Body of pancreas (tissue), 4 donors: ENCODE results near the gene RAB43. TPM values are rescaled to one million over a fixed set of nuclear protein-coding genes. Genes with fewer than 3 reads are reported as not detected.

ENCODE experiments used
- ATAC-seq: fragments of 150-250 bp; one replicate; pipeline ENCODE4 v1.9.1; 2016
- DNase-seq, 4 donors: peaks; one replicate each; pipeline ENCODE4 v3.0.0-alpha.2; 2019
- H3K27ac ChIP-seq, 4 donors: fragments of 200-600 bp; sonication (generic); 1 replicate in 3 of 4; 2 replicates in 1 of 4; pipeline versions ENCODE4 v1.5.1 to v1.6.1; 2016 to 2019; ENCODE audit warnings: mild to moderate bottlenecking in 1 of 4, mixed read lengths in 1 of 4, moderate library complexity in 1 of 4
- H3K27me3 ChIP-seq, 2 donors: fragments of 200-600 bp; sonication (generic); one replicate each; pipeline ENCODE4 v1.6.0; 2016; ENCODE audit warnings: mild to moderate bottlenecking in 1 of 2
- H3K36me3 ChIP-seq, 2 donors: fragments of 200-600 bp; sonication (generic); replicated peaks in 1 of 2; 2 replicates each; pipeline ENCODE4 v1.5.1; 2016; ENCODE audit warnings: low read depth in 2 of 2; ENCODE audit not compliant: insufficient read depth in 1 of 2
- H3K4me1 ChIP-seq: fragments of 200-600 bp; sonication (generic); one replicate; pipeline ENCODE4 v1.6.0; 2016
- H3K4me3 ChIP-seq, 2 donors: fragments of 200-600 bp; sonication (generic); 1 replicate in 1 of 2; 2 replicates in 1 of 2; pipeline ENCODE4 v1.5.1; 2016 to 2019
- H3K9me3 ChIP-seq, 3 donors: fragments of 200-600 bp; sonication (generic); 1 replicate in 2 of 3; 2 replicates in 1 of 3; pipeline ENCODE4 v1.5.1; 2016
- CTCF ChIP-seq, 7 experiments: fragments of 450-650 bp in 4 of 7; fragments of 200-600 bp in 3 of 7; sonication (generic) in 3 of 7; IDR thresholded peaks; one replicate each; pipeline ENCODE4 v1.5.1; 2016 to 2019; ENCODE audit warnings: antibody characterized with exemption in 7 of 7
- POLR2A ChIP-seq, 3 donors: fragments of 450-650 bp; IDR thresholded peaks; one replicate each; pipeline ENCODE4 v1.6.1; 2016; ENCODE audit warnings: antibody characterized with exemption in 3 of 3, mild to moderate bottlenecking in 2 of 3
- WGBS, 2 donors: methylation state at CpG; one replicate each; pipeline ENCODE4 v1.1.5; 2017; 5-methylcytosine and 5-hydroxymethylcytosine counted together
- intact Hi-C: fragments of 100-400 bp; cut with DNase I; formaldehyde crosslinking; loops from one replicate; pipeline ENCODE4 v1.15.1; 2023
- total RNA-seq, 2 donors: library from RNA; depleted of rRNA; stranded (reverse); fragments of >200 nt; gene quantifications; one replicate each; pipeline ENCODE4 v1.1.0, GENCODE V29; 2016

RAB43 gene
- total RNA-seq, 2 donors from 2014 or later = 6.6 to 10.1 TPM

DNA sequence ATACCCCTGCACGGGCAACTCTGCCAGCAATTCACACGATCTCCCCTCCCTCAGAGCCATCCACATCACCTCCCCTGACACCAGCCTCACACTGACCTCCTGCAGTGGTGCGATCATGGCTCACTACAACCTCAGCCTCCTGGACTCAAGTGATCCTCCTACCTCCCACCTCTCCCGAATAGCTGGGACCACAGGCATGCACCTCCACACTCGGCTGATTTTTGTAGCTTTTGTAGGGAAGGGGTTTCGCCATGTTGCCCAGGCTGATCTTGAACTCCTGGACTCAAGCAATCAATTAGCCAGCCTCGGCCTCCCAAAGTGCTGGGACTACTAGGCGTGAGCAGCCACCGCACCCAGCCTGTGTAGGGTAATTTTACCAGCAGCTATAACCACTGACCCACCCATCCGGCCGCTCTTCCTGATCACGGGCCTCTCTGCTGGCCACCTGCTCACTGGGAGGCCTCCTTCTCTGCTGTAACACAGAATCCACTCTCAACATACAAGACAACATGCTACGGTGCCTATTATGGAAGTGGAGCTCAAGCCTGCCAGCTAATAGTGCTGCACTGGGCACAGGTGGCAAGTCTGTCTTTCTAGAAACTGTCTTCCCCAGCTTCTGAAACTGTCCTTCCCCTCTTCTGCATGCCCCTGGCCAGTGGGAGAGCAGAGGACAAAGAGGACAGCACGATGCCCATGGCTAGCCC is 56.4 kb downstream of the RAB43 start:
- DNase-seq = no peak
- Histone ChIP-seq H3K4me1 (peaks cover 9% of the 10 kb centered on the region), H3K27ac (no peak overlapping the region), H3K4me3 (no peak overlapping the region), H3K27me3 (no peaks in the 10 kb centered on the region), H3K36me3 (no peaks in the 10 kb centered on the region), H3K9me3 (no peaks in the 10 kb centered on the region)
- intact Hi-C loops = no loop called here
- TF ChIP-seq POLR2A (IDR thresholded peaks at IDR 0.05) (no peak), CTCF (IDR thresholded peaks at IDR 0.05) (no peak)
- 88 to 93% methylated on average over 13 to 14 of the region's 14 CpGs for WGBS, 2 donors
- no peak for ATAC-seq

DNA sequence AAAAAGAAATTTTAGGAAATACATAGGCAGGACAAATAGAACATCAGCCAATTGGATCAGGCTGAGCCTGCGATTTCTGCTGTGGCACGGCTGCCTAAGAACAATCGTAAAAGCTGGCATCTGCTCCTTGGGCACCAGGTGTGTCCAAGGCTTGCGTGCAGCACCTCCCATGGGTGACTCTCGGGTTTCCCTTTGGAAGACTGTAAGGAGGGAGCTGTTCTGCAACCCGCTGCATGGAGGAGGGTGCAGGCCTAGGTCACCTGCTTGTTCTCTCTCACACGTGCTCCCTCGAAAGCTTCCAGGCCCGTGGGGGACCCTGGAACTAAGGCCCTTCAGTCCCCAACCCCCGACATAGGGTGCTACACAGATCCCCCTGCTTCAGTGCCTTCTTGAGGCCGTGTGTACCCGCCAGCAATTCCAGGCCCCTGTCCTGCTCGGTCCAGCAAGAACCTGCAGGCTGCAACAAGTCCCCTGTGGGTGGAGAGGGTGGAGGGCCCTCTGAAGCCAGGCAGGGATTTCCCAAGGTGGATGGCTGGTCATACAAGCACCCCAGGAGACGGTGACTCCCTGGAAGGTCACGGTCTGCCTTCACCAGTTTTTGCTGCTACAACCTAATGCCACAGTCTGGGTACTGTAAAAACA is 57.6 kb downstream of the RAB43 start:
- DNase-seq = peak in 1 of 4 donors; percentile 34
- intact Hi-C loops = no loop called here
- no peaks in the 10 kb centered on the region for H3K27me3 ChIP-seq
- TF ChIP-seq POLR2A (IDR thresholded peaks at IDR 0.05) (no peak), CTCF (IDR thresholded peaks at IDR 0.05) (no peak)
- H3K27ac ChIP-seq = no peak overlapping the region
- no peaks in the 10 kb centered on the region for H3K36me3 ChIP-seq
- no peak for ATAC-seq
- peaks cover 10% of the 10 kb centered on the region for H3K4me1 ChIP-seq
- 81 to 86% methylated on average over 14 to 15 of the region's 15 CpGs for WGBS, 2 donors
- H3K9me3 ChIP-seq = no peaks in the 10 kb centered on the region
- no peak overlapping the region for H3K4me3 ChIP-seq

GRCh38 chr3:129063091-129063640 is 58.4 kb downstream of the RAB43 start:
- Histone ChIP-seq H3K9me3 (no peaks in the 10 kb centered on the region), H3K27me3 (no peaks in the 10 kb centered on the region), H3K27ac (no peak overlapping the region), H3K36me3 (no peaks in the 10 kb centered on the region), H3K4me1 (peaks cover 17% of the 10 kb centered on the region), H3K4me3 (no peak overlapping the region)
- intact Hi-C loops = no loop called here
- 88 to 97% methylated on average over 10 of the region's 10 CpGs for WGBS, 2 donors
- no peak for ATAC-seq
- peak in 1 of 4 donors; percentile 2 for DNase-seq
- TF ChIP-seq CTCF (IDR thresholded peaks at IDR 0.05) (no peak), POLR2A (IDR thresholded peaks at IDR 0.05) (no peak)

DNA sequence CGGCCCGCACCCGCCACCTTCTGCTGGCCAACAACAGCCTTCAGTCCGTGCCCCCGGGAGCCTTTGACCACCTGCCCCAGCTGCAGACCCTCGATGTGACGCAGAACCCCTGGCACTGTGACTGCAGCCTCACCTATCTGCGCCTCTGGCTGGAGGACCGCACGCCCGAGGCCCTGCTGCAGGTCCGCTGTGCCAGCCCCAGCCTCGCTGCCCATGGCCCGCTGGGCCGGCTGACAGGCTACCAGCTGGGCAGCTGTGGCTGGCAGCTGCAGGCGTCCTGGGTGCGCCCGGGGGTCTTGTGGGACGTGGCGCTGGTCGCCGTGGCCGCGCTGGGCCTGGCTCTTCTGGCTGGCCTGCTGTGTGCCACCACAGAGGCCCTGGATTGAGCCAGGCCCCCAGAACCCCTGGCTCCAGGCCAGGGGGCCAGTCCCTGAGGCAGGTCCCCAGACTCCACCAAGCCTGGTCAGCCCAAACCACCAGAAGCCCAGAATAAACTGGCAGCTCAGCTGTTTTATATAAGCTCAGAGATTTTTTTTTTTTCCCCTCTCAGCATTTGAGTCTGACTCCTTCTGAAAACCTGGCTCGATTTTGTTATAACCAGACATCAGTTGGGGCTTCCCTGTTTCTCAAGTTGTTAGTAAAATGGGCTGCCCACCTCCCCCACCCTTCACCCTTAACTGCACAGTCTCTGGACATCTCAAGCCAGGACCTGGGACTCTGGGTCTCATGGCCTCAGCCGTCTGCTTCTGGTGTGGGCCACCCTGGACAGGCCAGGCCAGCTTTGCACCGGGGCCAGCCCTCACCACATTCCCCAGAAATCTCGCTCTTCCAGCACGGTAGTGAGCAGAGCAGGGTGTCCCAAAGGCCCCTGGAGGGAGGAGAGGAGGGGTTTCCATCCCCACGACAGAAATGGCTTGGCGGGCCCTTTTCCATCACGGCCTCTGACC is 59.4 kb downstream of the RAB43 start:
- 82 to 87% methylated on average over 6 to 32 of the region's 32 CpGs for WGBS, 2 donors
- Histone ChIP-seq H3K4me1 (peaks cover 13% of the 10 kb centered on the region), H3K27ac (no peak overlapping the region), H3K4me3 (no peak overlapping the region), H3K27me3 (no peaks in the 10 kb centered on the region), H3K36me3 (no peaks in the 10 kb centered on the region), H3K9me3 (no peaks in the 10 kb centered on the region)
- DNase-seq (peak in 1 of 4 donors; percentile 2), ATAC-seq (no peak)
- intact Hi-C loops = no loop called here
- TF ChIP-seq CTCF (IDR thresholded peaks at IDR 0.05) (no peak), POLR2A (IDR thresholded peaks at IDR 0.05) (no peak)
